ENCODE results near the gene PDE6C. TPM values are rescaled to one million over a fixed set of nuclear protein-coding genes. Genes with fewer than 3 reads are reported as not detected.
A peak's percentile ranks its signal among the peaks of the same experiment; 100 is the strongest.

The PDE6C gene
- total and polyA plus RNA-seq, 2 donors (not counting 1 experiment from before 2014, with no cell fraction given), result not detected

DNA sequence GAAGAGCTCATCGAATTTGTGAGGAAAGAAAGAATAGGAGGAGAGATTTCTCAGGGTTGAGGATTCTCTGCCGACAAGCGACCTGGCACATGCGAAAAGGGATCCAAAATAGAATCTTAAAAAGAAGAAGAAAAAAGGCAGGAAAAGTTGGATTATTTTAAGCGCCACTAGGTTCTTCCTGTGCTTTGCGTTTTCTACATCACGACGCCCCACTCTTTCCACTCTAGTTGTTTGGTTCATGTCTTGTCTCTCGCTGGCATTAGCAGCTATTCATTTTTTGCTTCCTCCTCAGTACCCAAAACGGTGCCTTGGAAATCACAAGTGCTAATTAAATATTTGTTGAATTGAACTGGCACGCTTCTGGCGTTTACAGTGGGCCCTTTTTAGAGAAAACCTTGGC, 90.7 kb downstream of the PDE6C start:
- Histone ChIP-seq H3K36me3 (ENCODE audit: control insufficient read depth, insufficient read depth, low read length) (no peaks in the 10 kb centered on the region), H3K4me1 (ENCODE audit: control insufficient read depth, extremely low read depth, insufficient read depth, low read length) (peaks cover 9% of the 10 kb centered on the region), H2AFZ (ENCODE audit: low read length) (peak overlapping the region; percentile 99), H4K20me1 (ENCODE audit: control insufficient read depth, extremely low read depth, insufficient read depth, low read length) (no peaks in the 10 kb centered on the region), H3K27me3 (ENCODE audit: control insufficient read depth, insufficient read depth, low read length) (no peaks in the 10 kb centered on the region), H3K9ac (ENCODE audit: insufficient read depth, low read length) (peak overlapping the region; percentile 63), H3K79me2 (ENCODE audit: control insufficient read depth, insufficient read depth, low read length) (peaks cover 5% of the 10 kb centered on the region), H3K9me3 (ENCODE audit: control insufficient read depth, insufficient read depth, low read depth, low read length) (no peaks in the 10 kb centered on the region), H3K27ac (ENCODE audit: insufficient read depth, low read length) (peak overlapping the region; percentile 82), H3K4me3 (replicated peaks in 1 of 4; ENCODE audit: control extremely low read depth in 1 of 4, insufficient read depth in 1 of 4, low read depth in 3 of 4, low read length in 4 of 4) (peak overlapping the region; percentile 83 to 91 (median 84)), H3K4me2 (ENCODE audit: extremely low read depth, insufficient read depth, low read length) (peak overlapping the region; percentile 79)
- peak; percentile 7 to 32 for DNase-seq (ENCODE audit: low read depth in 2 of 2)
- TF ChIP-seq, protein P1, sequence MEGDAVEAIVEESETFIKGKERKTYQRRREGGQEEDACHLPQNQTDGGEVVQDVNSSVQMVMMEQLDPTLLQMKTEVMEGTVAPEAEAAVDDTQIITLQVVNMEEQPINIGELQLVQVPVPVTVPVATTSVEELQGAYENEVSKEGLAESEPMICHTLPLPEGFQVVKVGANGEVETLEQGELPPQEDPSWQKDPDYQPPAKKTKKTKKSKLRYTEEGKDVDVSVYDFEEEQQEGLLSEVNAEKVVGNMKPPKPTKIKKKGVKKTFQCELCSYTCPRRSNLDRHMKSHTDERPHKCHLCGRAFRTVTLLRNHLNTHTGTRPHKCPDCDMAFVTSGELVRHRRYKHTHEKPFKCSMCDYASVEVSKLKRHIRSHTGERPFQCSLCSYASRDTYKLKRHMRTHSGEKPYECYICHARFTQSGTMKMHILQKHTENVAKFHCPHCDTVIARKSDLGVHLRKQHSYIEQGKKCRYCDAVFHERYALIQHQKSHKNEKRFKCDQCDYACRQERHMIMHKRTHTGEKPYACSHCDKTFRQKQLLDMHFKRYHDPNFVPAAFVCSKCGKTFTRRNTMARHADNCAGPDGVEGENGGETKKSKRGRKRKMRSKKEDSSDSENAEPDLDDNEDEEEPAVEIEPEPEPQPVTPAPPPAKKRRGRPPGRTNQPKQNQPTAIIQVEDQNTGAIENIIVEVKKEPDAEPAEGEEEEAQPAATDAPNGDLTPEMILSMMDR (conservative IDR thresholded peaks at IDR 0.05 in 1 of 2, IDR thresholded peaks at IDR 0.05 in 1 of 2; ENCODE audit: low read depth in 1 of 2, low read length in 2 of 2), result no peak
- no peak for TF ChIP-seq EZH2 (IDR thresholded peaks at IDR 0.05; ENCODE audit: low read length, missing control alignments)

DNA sequence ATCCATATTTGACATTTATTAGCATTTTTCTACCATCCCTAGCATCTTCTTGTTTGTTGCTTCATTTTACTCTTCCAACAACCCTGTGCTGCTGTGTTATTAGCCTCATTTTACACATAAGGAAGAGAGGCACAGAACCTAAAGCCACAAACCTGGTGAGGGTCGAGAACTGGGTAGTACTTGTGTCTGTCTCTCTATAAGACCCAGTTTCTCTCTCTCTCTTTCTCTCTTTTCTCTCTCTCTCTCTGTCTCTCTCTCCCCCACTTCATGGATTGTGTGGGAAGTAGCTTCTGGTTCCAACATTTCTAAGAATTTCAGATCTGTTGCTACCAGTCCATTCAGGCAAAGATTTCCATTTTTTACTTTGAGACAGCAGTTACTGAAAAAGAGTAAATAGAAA, 91.5 kb downstream of the PDE6C start:
- no peaks in the 10 kb centered on the region for H3K9me3 ChIP-seq (ENCODE audit: control insufficient read depth, insufficient read depth, low read depth, low read length)
- no peak overlapping the region for H3K4me3 ChIP-seq (replicated peaks in 1 of 4; ENCODE audit: control extremely low read depth in 1 of 4, insufficient read depth in 1 of 4, low read depth in 3 of 4, low read length in 4 of 4)
- no peaks in the 10 kb centered on the region for H3K27me3 ChIP-seq (ENCODE audit: control insufficient read depth, insufficient read depth, low read length)
- H4K20me1 ChIP-seq (ENCODE audit: control insufficient read depth, extremely low read depth, insufficient read depth, low read length), result no peaks in the 10 kb centered on the region
- no peak for TF ChIP-seq EZH2 (IDR thresholded peaks at IDR 0.05; ENCODE audit: low read length, missing control alignments)
- TF ChIP-seq, protein P1 (conservative IDR thresholded peaks at IDR 0.05 in 1 of 2, IDR thresholded peaks at IDR 0.05 in 1 of 2; ENCODE audit: low read depth in 1 of 2, low read length in 2 of 2), result no peak
- no peak overlapping the region for H3K27ac ChIP-seq (ENCODE audit: insufficient read depth, low read length)
- H3K4me1 ChIP-seq (ENCODE audit: control insufficient read depth, extremely low read depth, insufficient read depth, low read length), result peaks cover 9% of the 10 kb centered on the region
- no peaks in the 10 kb centered on the region for H3K36me3 ChIP-seq (ENCODE audit: control insufficient read depth, insufficient read depth, low read length)
- H2AFZ ChIP-seq (ENCODE audit: low read length), result peak overlapping the region; percentile 96
- no peak overlapping the region for H3K9ac ChIP-seq (ENCODE audit: insufficient read depth, low read length)
- H3K79me2 ChIP-seq (ENCODE audit: control insufficient read depth, insufficient read depth, low read length), result peaks cover 5% of the 10 kb centered on the region
- no peak for DNase-seq (ENCODE audit: low read depth in 2 of 2)
- H3K4me2 ChIP-seq (ENCODE audit: extremely low read depth, insufficient read depth, low read length), result peak overlapping the region; percentile 37

DNA sequence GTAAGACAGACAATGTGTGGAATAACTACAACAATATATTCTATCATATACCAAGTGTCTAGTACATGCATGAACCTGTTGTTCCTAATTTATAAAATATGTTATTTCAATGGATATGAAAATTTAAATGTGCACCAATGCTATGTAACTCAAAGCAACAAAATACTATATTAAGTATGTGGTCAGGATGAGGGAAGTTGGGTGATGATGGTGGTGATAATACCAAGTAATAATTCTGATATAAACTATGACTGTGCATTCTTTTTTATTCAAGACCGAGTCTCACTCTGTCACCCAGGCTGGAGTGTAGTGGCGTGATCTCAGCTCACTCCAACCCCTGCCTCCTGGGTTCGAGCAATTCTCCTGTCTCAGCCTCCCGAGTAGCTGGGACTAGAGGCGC, 92.1 kb downstream of the PDE6C start:
- H3K4me1 ChIP-seq (ENCODE audit: control insufficient read depth, extremely low read depth, insufficient read depth, low read length), result peaks cover 9% of the 10 kb centered on the region
- H4K20me1 ChIP-seq (ENCODE audit: control insufficient read depth, extremely low read depth, insufficient read depth, low read length), result no peaks in the 10 kb centered on the region
- TF ChIP-seq EZH2 (IDR thresholded peaks at IDR 0.05; ENCODE audit: low read length, missing control alignments), result no peak
- TF ChIP-seq, protein P1 (conservative IDR thresholded peaks at IDR 0.05 in 1 of 2, IDR thresholded peaks at IDR 0.05 in 1 of 2; ENCODE audit: low read depth in 1 of 2, low read length in 2 of 2), result no peak
- no peak overlapping the region for H3K4me2 ChIP-seq (ENCODE audit: extremely low read depth, insufficient read depth, low read length)
- no peak overlapping the region for H3K9ac ChIP-seq (ENCODE audit: insufficient read depth, low read length)
- H3K4me3 ChIP-seq (replicated peaks in 1 of 4; ENCODE audit: control extremely low read depth in 1 of 4, insufficient read depth in 1 of 4, low read depth in 3 of 4, low read length in 4 of 4), result no peak overlapping the region
- H3K36me3 ChIP-seq (ENCODE audit: control insufficient read depth, insufficient read depth, low read length), result no peaks in the 10 kb centered on the region
- H3K79me2 ChIP-seq (ENCODE audit: control insufficient read depth, insufficient read depth, low read length), result peaks cover 5% of the 10 kb centered on the region
- H2AFZ ChIP-seq (ENCODE audit: low read length), result no peak overlapping the region
- no peaks in the 10 kb centered on the region for H3K27me3 ChIP-seq (ENCODE audit: control insufficient read depth, insufficient read depth, low read length)
- H3K9me3 ChIP-seq (ENCODE audit: control insufficient read depth, insufficient read depth, low read depth, low read length), result no peaks in the 10 kb centered on the region
- H3K27ac ChIP-seq (ENCODE audit: insufficient read depth, low read length), result no peak overlapping the region
- no peak for DNase-seq (ENCODE audit: low read depth in 2 of 2)
